ENCODE results near the gene C5orf34. TPM values are rescaled to one million over a fixed set of nuclear protein-coding genes. Genes with fewer than 3 reads are reported as not detected.

Gene C5orf34
- total and polyA plus RNA-seq, 2 of the 4 experiments (the other 2 are of a cell fraction): 3.3 to 6.1 TPM

DNA sequence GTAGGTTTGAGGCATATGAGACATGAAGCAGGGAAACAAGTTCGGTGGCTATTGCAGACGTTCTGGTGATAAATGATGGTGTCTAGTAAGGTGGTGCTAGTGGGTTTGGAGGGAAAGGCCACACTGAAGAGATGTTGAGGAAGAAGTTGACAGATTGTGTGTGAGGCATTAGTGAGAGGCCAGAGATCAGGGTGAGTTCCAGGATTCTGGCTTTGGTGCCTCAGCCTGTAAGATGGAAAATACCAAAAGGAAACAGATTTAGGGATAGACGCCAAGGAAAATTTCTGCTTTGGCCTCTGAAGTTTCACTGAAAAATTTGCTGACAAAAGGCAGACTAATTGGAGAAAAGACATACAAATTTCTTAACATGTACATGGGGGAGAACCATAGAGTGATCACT, 48.4 kb upstream of the C5orf34 start:
- H3K4me3 ChIP-seq (ENCODE audit: insufficient read depth, low read depth, low read length): no peak overlapping the region
- no CpG with 5 or more reads among the region's 3 CpGs for WGBS, 2 experiments (ENCODE audit: extremely low coverage in 2 of 2, insufficient read length in 1 of 2)
- H2AK9ac ChIP-seq (replicated peaks; ENCODE audit: low read depth, low read length, poor library complexity): no peak overlapping the region
- no peak overlapping the region for H3K4ac ChIP-seq (ENCODE audit: low read depth, low read length)
- H3K23ac ChIP-seq (ENCODE audit: low read depth, low read length): no peak overlapping the region
- ChIA-PET POLR2A (ENCODE audit: unreplicated experiment) (no interaction called here), CTCF (interaction anchor here (0.6 kb wide), 1 partner anchor 879 kb away, joined by 3 read pairs; no protein-coding TSS in a partner anchor)
- BruUV-seq (replicated peaks): no TSS peak
- intact Hi-C loops (cut with micrococcal nuclease): no loop called here
- H3K9me1 ChIP-seq (ENCODE audit: insufficient read depth, low read length): no peaks in the 10 kb centered on the region; the same call in 1 of the 2 replicates
- H2BK5ac ChIP-seq (ENCODE audit: low read depth, low read length, poor library complexity, severe bottlenecking): no peak overlapping the region
- H3K9ac ChIP-seq (ENCODE audit: low read depth, low read length): no peak overlapping the region
- 0 out of 2 replicates have a peak overlapping the region, but pooled peaks have one; percentile 59 for H3K18ac ChIP-seq (ENCODE audit: low read depth, low read length)
- no peak overlapping the region for H2BK120ac ChIP-seq (ENCODE audit: low read depth, low read length)
- ATAC-seq (ENCODE audit: low read depth): no peak
- no peaks in the 10 kb centered on the region for H3K36me3 ChIP-seq (ENCODE audit: control insufficient read depth, insufficient read depth, low read length)
- H3K4me2 ChIP-seq (ENCODE audit: low read depth, low read length): no peak overlapping the region; the same call in 1 of the 2 replicates
- no peak overlapping the region for H2AK5ac ChIP-seq (ENCODE audit: low read depth, low read length)
- no peaks in the 10 kb centered on the region for H3K9me3 ChIP-seq (ENCODE audit: control insufficient read depth, insufficient read depth, low read length)
- peaks cover 8% of the 10 kb centered on the region; the same call in 1 of the 2 replicates for H3K4me1 ChIP-seq (ENCODE audit: control insufficient read depth, insufficient read depth, low read length)
- H2BK15ac ChIP-seq (ENCODE audit: low read depth, low read length): no peak overlapping the region
- H2BK20ac ChIP-seq (ENCODE audit: low read depth, low read length): no peak overlapping the region
- H3K27ac ChIP-seq (ENCODE audit: insufficient read depth, low read length): no peak overlapping the region
- no peaks in the 10 kb centered on the region for H3K79me1 ChIP-seq (ENCODE audit: low read depth in 1 of 2, low read length in 2 of 2)
- no peaks in the 10 kb centered on the region for H3K27me3 ChIP-seq (ENCODE audit: control insufficient read depth, insufficient read depth, low read length)
- dilution Hi-C loops (cut with HindIII; ENCODE audit: low sequenced_read_pairs, unreplicated experiment): no loop called here
- no peak overlapping the region for H3K14ac ChIP-seq (replicated peaks; ENCODE audit: low read depth, low read length)
- H4K91ac ChIP-seq (ENCODE audit: insufficient read depth, low read depth, low read length): no peak overlapping the region
- H3K56ac ChIP-seq (ENCODE audit: extremely low read depth, insufficient read depth, low read length): no peak overlapping the region
- no peak overlapping the region for H4K8ac ChIP-seq (ENCODE audit: low read depth in 2 of 2, low read length in 2 of 2)
- H2AFZ ChIP-seq (replicated peaks; ENCODE audit: low read length, poor library complexity): no peak overlapping the region
- no peak overlapping the region for H4K5ac ChIP-seq (ENCODE audit: low read depth, low read length)
- in situ Hi-C loops (cut with MboI; ENCODE audit: low sequenced_read_pairs): no loop called here
- DNase-seq: no peak
- no peaks in the 10 kb centered on the region for H4K20me1 ChIP-seq (ENCODE audit: insufficient read depth, low read length)
- no peak for TF ChIP-seq RCOR1 (IDR thresholded peaks at IDR 0.05; ENCODE audit: insufficient replicate concordance, low read length)
- no peak for TF ChIP-seq BHLHE40 (IDR thresholded peaks at IDR 0.05; ENCODE audit: low read depth, low read length)
- no peak for TF ChIP-seq ELK1 (IDR thresholded peaks at IDR 0.05; ENCODE audit: borderline replicate concordance, low read depth, low read length)
- TF ChIP-seq RAD21 (IDR thresholded peaks at IDR 0.05; ENCODE audit: low read length): no peak
- no peak for TF ChIP-seq NFE2L2 (IDR thresholded peaks at IDR 0.05; ENCODE audit: low read depth, low read length)
- TF ChIP-seq POLR2A (IDR thresholded peaks at IDR 0.05; ENCODE audit: low read depth, low read length): no peak
- TF ChIP-seq, protein P1, sequence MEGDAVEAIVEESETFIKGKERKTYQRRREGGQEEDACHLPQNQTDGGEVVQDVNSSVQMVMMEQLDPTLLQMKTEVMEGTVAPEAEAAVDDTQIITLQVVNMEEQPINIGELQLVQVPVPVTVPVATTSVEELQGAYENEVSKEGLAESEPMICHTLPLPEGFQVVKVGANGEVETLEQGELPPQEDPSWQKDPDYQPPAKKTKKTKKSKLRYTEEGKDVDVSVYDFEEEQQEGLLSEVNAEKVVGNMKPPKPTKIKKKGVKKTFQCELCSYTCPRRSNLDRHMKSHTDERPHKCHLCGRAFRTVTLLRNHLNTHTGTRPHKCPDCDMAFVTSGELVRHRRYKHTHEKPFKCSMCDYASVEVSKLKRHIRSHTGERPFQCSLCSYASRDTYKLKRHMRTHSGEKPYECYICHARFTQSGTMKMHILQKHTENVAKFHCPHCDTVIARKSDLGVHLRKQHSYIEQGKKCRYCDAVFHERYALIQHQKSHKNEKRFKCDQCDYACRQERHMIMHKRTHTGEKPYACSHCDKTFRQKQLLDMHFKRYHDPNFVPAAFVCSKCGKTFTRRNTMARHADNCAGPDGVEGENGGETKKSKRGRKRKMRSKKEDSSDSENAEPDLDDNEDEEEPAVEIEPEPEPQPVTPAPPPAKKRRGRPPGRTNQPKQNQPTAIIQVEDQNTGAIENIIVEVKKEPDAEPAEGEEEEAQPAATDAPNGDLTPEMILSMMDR (conservative IDR thresholded peaks at IDR 0.05; ENCODE audit: low read depth, low read length): no peak
- TF ChIP-seq USF2 (IDR thresholded peaks at IDR 0.05; ENCODE audit: low read depth, low read length): no peak
- no peak for TF ChIP-seq MXI1 (IDR thresholded peaks at IDR 0.05; ENCODE audit: borderline replicate concordance, low read depth, low read length)
- TF ChIP-seq MAFK (IDR thresholded peaks at IDR 0.05; ENCODE audit: low read depth, low read length): no peak
- no peak for TF ChIP-seq SMC3 (IDR thresholded peaks at IDR 0.05; ENCODE audit: low read depth, low read length)
- TF ChIP-seq RFX5 (IDR thresholded peaks at IDR 0.05; ENCODE audit: low read depth, low read length): no peak
- TF ChIP-seq MAZ (IDR thresholded peaks at IDR 0.05; ENCODE audit: borderline replicate concordance, low read depth, low read length): no peak
- TF ChIP-seq CHD1 (IDR thresholded peaks at IDR 0.05; ENCODE audit: low read depth, low read length): no peak

Data from IMR-90 (cell line).